GM21737 (cell line): ENCODE measurements around the gene PCDHGA5.
"Not testable (repeated sequence)": the region's sequence is repeated elsewhere in the genome, so short reads cannot be mapped to it uniquely, and the experiment has no call there.

Experiments
- ATAC-seq: cut with Tn5 transposase; IDR thresholded peaks from one replicate; pipeline ENCODE4 v1.9.1; 2021; ENCODE audit warnings: mild to moderate bottlenecking, moderate library complexity; ENCODE audit not compliant: unreplicated experiment

Gene PCDHGA5

GRCh38 chr5:141363952-141364660 lies at the start of gene PCDHGA5:
Gene PCDHGA5 (plus strand): TSS chr5:141364162. CDS start chr5:141364331, 169 bp downstream.
- no peak for ATAC-seq

DNA sequence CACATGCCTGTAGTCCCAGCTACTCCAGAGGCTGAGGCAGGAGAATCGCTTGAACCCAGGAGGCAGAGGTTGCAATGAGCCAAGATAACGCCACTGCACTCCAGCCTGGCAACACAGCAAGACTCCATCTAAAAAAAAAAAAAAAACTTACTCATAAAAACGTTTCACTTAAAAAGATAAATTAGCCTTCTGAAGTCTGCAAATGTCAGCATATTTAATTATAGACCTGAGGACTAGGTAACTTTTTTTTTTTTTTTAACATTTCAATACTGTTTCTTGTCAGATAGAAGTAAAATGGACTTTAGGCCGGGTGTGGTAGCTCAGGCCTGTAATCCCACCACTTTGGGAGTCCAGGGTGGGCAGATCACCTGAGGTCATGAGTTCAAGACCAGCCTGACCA lies 47.0 kb upstream of the PCDHGA5 start:
- ATAC-seq = not testable (repeated sequence)

GRCh38 chr5:141319202-141319601 lies 44.8 kb upstream of the PCDHGA5 start:
- no peak for ATAC-seq

- no peak for ATAC-seq
Measured at GRCh38 chr5:141319699-141320098, 44.3 kb upstream of the PCDHGA5 start.

GRCh38 chr5:141320225-141321169 lies 43.5 kb upstream of the PCDHGA5 start, which contains the start of gene TAF7:
Gene TAF7 (minus strand): TSS chr5:141320784. CDS start chr5:141320044, 740 bp downstream.
- ATAC-seq = peak; percentile 98

DNA sequence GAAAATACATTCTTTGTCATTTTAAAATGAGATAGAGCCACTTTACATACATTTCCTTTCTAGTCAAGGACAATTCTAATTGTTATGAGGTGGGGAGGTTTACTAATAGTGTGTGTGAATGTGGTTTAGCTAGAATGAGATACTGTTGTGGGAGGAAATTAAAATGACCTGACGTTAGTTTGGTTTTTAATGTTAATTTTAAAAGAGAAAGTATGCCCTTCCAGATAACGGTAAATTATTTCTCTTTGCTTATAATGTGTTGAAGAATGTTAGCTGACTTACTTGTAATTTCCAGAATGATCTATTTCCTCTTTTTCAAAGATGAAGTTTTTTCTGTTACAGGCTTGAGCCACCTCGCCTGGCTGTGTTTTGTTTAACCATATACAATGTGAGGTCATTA lies 41.7 kb upstream of the PCDHGA5 start:
- no peak for ATAC-seq

GRCh38 chr5:141326088-141326854 lies 37.7 kb upstream of the PCDHGA5 start:
- ATAC-seq = no peak

DNA sequence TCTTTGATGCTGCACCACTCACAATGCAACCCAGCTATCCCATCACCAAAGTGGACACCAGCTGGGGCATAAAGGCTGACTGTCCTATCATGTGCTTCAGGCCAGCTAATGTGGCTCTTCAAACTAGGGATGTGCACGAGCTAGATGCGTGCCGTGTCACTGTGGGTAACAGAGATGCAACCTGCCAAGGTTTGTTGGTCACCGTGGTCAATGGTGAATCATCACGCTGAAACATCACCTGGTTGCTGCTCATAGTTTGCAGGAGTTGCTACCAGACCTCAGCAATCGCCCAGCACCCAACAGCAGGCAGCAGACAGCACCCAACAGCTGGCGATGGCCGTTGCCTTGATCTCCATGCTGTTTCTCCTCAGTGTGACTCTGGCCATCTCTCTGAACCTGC lies 35.7 kb upstream of the PCDHGA5 start:
- ATAC-seq = no peak

- no peak for ATAC-seq
Measured at GRCh38 chr5:141330299-141331080, 33.5 kb upstream of the PCDHGA5 start, which contains the start of gene PCDHGA1. Gene PCDHGA1 (plus strand): TSS chr5:141330514.

GRCh38 chr5:141332571-141332970 lies 31.4 kb upstream of the PCDHGA5 start:
- ATAC-seq = not testable (repeated sequence)

- ATAC-seq = no peak
Measured at GRCh38 chr5:141338538-141339306, 25.2 kb upstream of the PCDHGA5 start, which contains the start of gene PCDHGA2. Gene PCDHGA2 (plus strand): TSS chr5:141338760.

- ATAC-seq = not testable (repeated sequence)
Measured at GRCh38 chr5:141340781-141341354, 23.1 kb upstream of the PCDHGA5 start.

DNA sequence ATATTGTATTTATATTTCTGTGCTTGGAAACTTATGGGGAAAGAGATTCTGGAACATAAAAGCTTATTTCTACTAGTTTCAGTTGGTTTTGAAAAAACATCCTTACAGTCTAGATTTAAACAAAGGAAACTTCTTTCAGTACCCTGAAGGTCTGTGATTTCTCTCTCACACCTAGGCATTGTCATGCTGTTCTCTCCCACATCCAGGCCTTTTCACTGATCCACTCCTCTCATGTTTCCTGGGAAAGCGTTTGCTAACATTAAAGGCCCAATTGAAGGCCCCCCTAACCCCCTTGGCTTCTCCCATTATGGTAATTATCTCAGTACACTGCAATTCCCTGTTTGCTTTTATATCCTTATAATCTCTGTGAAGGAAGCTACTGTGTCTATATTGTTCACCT lies 21.2 kb upstream of the PCDHGA5 start:
- no peak for ATAC-seq

DNA sequence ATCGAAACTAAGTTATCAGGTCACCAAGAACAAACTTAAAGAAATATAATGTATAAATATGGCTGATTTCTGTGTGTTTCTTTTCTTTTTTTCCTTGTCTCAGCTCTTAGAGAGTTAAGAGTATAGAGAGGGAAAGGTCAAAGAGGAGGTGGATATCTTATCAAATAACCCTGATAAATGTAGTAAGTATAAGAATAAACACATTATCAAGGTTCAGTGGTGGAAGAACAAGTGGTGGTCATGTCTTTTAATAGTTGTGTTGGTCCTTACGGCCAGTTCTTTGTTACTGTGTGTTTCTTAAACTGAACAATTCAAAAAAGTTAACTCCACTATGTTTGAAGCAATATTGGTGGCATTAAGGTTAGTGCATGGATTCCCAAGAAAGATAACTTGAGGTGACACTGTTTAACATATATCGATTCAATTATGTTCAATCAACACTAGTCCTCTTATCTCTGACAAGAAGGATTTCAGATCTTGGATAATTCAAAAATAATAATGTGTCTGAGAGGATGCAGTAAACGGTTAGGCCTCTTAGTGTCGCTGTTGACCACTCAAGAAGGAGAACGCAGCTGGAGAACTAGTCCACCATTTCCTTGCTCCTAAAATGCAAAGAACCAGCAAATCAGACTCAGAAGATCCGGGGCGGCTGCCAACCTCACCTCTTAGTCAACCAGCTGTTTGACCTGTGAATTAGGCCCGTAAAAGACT lies 20.6 kb upstream of the PCDHGA5 start, which contains the start of gene PCDHGA3:
Gene PCDHGA3, plus strand, starts transcription at position 588 of the 711 bp plus-strand sequence. CDS start 205 bp downstream, outside the sequence.
- ATAC-seq = no peak

DNA sequence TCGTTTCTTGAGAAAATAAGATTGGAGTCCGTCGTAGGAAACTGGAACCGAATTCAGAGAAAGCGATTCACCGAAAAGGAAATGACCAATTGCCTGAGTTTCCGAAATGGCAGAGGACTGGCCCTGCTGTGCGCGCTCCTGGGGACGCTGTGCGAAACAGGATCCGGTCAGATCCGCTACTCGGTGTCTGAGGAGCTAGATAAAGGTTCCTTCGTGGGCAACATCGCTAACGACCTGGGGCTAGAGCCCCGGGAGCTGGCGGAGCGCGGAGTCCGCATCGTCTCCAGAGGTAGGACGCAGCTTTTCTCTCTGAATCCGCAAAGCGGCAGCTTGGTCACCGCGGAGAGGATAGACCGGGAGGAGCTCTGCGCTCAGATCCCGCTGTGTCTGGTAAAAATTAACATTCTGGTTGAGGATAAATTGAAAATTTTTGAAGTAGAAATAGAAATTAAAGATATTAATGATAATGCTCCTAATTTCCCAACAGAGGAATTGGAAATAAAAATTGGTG lies 20.0 kb upstream of the PCDHGA5 start:
- ATAC-seq = no peak

- ATAC-seq = no peak
Measured at GRCh38 chr5:141345327-141345726, 18.6 kb upstream of the PCDHGA5 start.

DNA sequence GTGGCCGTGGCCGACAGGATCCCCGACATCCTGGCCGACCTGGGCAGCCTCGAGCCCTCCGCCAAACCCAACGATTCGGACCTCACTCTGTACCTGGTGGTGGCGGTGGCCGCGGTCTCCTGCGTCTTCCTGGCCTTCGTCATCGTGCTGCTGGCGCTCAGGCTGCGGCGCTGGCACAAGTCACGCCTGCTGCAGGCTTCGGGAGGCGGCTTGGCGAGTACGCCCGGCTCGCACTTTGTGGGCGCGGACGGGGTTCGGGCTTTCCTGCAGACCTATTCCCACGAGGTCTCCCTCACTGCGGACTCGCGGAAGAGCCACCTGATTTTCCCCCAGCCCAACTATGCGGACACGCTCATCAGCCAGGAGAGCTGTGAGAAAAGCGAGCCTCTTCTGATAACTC lies 17.9 kb upstream of the PCDHGA5 start:
- ATAC-seq = not testable (repeated sequence)
